NCI-H1105 treated with DMSO at 0.1 percent for 48 hours (cell line): Measurements from ENCODE around the gene MYO1F.
"Not testable (repeated sequence)": the region's sequence is repeated elsewhere in the genome, so short reads cannot be mapped to it uniquely, and the experiment has no call there.

ENCODE experiments used
- DNase-seq: peaks from one replicate; lab custom pipeline; 2025; lab: John Stamatoyannopoulos, UW

The MYO1F gene

DNA sequence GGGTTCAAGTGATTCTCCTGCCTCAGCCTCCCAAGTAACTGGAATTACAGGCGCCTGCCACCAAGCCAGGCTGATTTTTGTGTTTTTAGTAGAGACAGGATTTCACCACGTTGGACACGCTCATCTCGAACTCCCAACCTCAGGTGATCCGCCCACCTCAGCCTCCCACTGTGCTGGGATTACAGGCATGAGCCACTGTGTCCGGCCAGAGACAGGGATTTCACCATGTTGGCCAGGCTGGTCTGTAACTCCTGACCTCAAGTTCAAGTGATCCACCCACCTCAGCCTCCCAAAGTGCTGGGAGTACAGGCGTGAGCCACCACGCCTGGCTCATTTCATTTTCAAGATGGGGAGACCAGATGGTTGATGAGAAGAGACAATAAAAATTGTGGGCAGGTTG, 12.4 kb downstream of the MYO1F start:
- not testable (repeated sequence) for DNase-seq

GRCh38 chr19:8561075-8561764, 16.0 kb downstream of the MYO1F start:
- no peak for DNase-seq

- DNase-seq: no peak
Measured at GRCh38 chr19:8558325-8558724, 18.9 kb downstream of the MYO1F start.

DNA sequence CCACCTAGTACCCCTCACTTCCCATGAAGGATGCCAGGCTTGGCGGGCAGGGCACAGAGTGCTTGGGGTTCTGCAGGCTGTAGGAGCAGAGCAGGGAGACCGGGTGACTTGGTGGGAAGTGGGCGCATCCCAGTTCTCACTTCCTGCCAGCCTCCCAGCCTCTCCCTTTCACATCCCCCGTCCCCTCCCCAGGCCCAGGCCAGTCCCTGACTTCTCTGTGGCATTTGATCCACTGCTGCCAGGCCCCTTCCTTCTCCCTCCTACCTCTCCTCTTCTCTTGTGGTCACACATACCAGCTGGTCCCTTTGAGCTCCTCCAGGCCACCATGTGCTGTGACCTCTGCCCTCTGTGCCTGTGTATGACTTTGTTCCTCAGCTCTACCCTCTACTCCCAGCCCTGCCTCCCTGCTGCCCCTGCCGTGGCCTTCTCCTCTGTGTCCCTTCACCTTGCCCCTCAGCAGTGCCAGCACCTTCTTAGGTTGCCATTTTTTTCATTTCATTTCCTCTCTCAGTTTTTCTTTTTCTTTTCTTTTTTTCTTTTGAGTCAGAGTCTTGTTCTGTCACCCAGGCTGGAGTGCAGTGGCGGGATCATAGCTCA, 19.5 kb downstream of the MYO1F start:
- no peak for DNase-seq

DNA sequence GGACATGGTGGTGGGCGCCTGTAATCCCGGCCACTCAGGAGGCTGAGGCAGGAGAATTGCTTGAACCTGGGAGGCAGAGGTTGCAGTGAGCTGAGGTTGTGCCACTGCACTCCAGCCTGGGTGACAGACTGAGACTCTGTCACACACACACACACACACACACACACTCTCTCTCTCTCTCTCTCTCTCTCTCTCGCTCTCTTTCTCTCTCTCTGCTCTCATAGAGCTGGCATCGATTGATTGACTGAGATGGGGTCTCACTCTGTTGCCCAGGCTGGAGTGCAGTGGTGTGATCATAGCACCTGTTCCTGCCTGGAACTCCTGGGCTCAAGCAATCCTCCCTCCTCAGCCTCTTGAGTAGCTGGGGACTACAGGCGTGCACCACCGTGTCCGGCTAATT, 23.5 kb downstream of the MYO1F start:
- not testable (repeated sequence) for DNase-seq

GRCh38 chr19:8552810-8553209, 24.4 kb downstream of the MYO1F start:
- peak; percentile 2 for DNase-seq

- no peak for DNase-seq
Measured at GRCh38 chr19:8550070-8550469, 27.2 kb downstream of the MYO1F start.

GRCh38 chr19:8545743-8546142, 31.5 kb downstream of the MYO1F start:
- DNase-seq: no peak

GRCh38 chr19:8544168-8544567, 33.1 kb downstream of the MYO1F start:
- no peak for DNase-seq

- no peak for DNase-seq
Measured at GRCh38 chr19:8539621-8540149, 37.6 kb downstream of the MYO1F start.

DNA sequence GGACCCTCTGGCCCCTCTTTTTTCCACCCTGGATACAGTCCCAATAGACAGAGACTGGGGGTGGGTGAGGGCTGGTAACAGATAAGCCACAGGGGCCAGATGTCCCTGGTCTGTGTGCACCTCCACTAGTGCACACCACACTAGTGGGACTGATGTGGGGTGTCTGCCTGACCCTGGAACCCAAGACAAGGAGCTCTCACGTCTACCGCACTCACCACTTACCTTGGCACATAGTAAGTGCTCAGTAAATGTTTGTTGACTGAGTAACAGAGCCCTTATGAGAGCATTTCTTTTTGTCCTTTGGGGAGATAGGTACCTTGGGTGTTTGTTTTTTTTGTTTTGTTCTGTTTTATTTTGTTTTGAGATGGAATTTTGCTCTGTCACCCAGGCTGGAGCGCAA, 40.1 kb downstream of the MYO1F start:
- DNase-seq: no peak

DNA sequence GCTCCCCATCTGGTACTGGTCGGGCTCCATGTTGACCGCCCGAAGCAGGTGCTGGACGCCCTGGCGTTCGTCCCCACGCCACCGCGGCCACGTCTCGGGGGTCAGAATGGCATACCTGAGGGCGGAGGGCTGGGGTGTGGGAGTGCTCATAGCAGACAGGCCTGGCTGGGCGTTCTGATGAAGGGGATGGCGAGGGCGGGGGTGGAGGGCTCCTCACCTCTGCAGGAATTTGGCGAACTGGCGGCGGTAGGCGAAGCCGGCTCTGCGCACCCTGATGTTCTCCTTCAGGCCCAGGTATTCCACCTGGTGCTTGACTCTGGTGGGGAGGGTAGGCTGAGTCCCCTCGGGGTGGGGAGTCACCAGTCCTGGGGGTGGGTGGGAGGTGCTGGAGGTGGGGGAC, 41.0 kb downstream of the MYO1F start:
- DNase-seq: no peak

DNA sequence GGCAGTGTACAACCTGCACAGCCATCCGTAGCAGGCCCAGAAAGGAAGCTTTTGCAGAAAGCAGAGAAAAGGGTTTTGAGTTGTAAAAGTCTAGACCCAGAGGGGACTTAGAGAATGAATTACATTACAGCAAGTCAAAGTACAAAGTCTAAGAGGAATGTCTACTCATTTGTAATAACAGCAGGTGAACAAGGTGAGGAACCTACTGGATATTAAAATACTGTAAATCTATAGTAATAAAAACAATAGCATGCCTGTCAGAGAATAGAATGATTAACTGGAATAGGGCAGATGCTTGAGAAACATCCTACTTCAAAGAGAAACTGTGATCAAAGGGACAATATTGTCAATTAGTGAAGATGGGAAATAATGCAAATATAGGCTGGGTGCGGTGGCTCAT, 45.0 kb downstream of the MYO1F start:
- no peak for DNase-seq

DNA sequence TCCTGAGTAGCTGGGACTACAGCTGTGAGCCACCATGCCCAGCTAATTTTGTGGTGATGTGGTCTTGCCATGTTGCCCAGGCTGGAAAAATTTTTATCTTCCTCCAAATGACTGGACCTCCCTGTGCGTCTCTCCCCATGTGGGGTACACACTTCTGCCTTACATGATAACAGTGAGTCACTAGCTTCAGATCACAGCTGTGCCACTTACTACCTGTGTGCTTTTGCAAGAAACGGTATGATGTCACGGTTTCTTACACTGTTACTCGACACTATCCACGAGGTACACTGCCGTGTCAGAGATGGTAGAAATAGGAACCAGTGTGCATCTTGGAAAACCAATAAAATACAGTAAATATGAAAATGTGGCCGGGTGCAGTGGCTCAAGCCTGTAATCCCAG, 45.8 kb downstream of the MYO1F start:
- no peak for DNase-seq

GRCh38 chr19:8530061-8530679, 47.1 kb downstream of the MYO1F start:
- DNase-seq: no peak

- DNase-seq: no peak
Measured at GRCh38 chr19:8529369-8530006, 47.8 kb downstream of the MYO1F start.

- no peak for DNase-seq
Measured at GRCh38 chr19:8528500-8528899, 48.7 kb downstream of the MYO1F start.

DNA sequence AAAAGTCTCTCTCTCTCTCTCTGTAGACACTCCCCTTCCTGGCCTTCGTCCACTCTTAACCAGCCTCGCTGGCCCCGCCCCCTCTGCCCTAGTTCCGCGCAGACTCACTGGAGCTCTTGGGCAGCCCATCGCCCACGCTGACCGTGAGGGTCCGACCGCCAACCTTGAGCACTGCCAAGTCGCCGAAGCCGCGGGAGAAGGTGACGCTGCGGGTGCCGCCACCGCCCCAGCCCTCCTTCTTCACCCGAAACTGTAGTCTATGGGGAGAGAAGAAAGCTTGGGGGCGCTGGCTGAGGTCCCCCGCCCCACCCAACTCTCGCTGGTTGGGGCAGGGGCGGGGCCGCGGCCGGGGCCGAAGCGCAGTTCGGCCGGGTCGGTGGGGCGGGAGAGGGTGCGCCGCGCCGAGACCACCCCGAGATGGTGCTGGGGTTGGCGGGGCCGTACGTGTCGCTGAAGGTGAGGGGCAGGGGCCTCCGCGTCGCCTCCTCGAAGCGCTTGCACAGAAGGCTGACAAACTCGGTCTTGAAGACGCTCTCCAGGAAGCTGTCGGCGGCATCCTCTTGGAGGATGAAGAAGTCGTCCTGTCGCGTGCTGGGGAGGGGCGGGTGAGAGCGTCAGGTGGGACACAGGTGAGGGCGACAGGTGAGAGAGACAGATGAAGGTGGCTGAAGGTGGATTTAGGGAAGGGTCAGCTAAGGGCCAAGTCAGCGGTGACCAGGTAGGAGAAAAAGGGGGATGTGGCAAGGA, 50.7 kb downstream of the MYO1F start:
- peak; percentile 70 for DNase-seq

GRCh38 chr19:8525401-8525684, 51.9 kb downstream of the MYO1F start:
- DNase-seq: no peak

DNA sequence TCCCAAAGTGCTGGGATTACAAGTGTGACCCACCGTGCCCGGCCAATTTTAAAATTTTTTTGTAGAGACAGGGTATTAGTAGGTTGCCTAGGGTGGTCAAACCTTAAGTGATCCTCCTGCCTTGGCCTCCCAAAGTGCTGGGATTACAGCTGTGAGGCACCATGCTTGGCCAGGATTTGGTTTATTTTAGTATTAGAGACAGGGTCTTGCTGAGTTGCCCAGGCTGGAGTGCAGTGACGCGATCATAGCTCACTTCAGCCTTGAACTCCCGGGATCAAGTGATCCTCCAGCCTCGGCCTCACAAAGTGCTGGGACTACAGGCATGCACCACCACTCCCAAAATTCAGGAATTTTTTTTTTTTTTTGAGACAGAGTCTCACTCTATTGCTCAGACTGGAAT, 57.9 kb downstream of the MYO1F start:
- DNase-seq: no peak

- no peak for DNase-seq
Measured at GRCh38 chr19:8518536-8518935, 58.7 kb downstream of the MYO1F start.
